K562 (cell line): ENCODE measurements around the gene IGSF23. TPM values are rescaled to one million over a fixed set of nuclear protein-coding genes. Genes with fewer than 3 reads are reported as not detected.

Experiments
- ARID1B ChIP-seq: fragments of 450-650 bp; IDR thresholded peaks from 2 replicates; pipeline ENCODE4 v1.6.1; 2016; ENCODE audit warnings: antibody characterized with exemption, mild to moderate bottlenecking, inconsistent platforms
- BRF2 ChIP-seq: IDR thresholded peaks from 3 replicates; pipeline ENCODE4 v1.6.1; 2011; ENCODE audit warnings: borderline replicate concordance, mild to moderate bottlenecking; ENCODE audit not compliant: insufficient read length, insufficient read depth
- CEBPB ChIP-seq: fragments of 450-650 bp; IDR thresholded peaks from 2 replicates; pipeline ENCODE4 v1.6.1; 2016; ENCODE audit warnings: missing genetic modification characterization, missing compliant biosample characterization
- CREB1 ChIP-seq, 2 experiments: sonication (generic) in 1 of 2; formaldehyde crosslinking in 1 of 2; IDR thresholded peaks; 2 replicates each; pipeline versions ENCODE4 v1.6.1 to v1.8.0; 2012 to 2022; ENCODE audit warnings: inconsistent platforms in 1 of 2, mild to moderate bottlenecking in 1 of 2, missing genetic modification reagents in 1 of 2, moderate library complexity in 1 of 2
- CREM ChIP-seq: IDR thresholded peaks from 2 replicates; pipeline ENCODE4 v1.6.1; 2014; ENCODE audit warnings: antibody characterized with exemption, low read depth
- CTBP1 ChIP-seq: fragments of 450-650 bp; IDR thresholded peaks from 2 replicates; pipeline ENCODE4 v1.6.1; 2016; ENCODE audit warnings: borderline replicate concordance
- EHMT2 ChIP-seq: fragments of 450-650 bp; IDR thresholded peaks from 2 replicates; pipeline ENCODE4 v1.6.1; 2018; ENCODE audit warnings: antibody characterized with exemption
- GATA2 ChIP-seq: sonication (generic); formaldehyde crosslinking; IDR thresholded peaks from 2 replicates; pipeline ENCODE4 v1.4.0; 2020; ENCODE audit warnings: mild to moderate bottlenecking, missing genetic modification reagents
- HNRNPLL ChIP-seq: fragments of 200-400 bp; formaldehyde crosslinking; IDR thresholded peaks from 2 replicates; pipeline ENCODE4 v1.6.1; 2017; ENCODE audit warnings: low read length, low read depth, mild to moderate bottlenecking; ENCODE audit not compliant: poor library complexity, severe bottlenecking
- HOMEZ ChIP-seq: fragments of 250-450 bp; sonication (Bioruptor Pico); IDR thresholded peaks from 2 replicates; pipeline ENCODE4 v1.4.0; 2020; ENCODE audit warnings: mild to moderate bottlenecking, moderate library complexity
- KLF16 ChIP-seq: IDR thresholded peaks from 2 replicates; pipeline ENCODE4 v1.6.1; 2016; ENCODE audit warnings: antibody characterized with exemption
- PRDM10 ChIP-seq: fragments of 450-650 bp; IDR thresholded peaks from 2 replicates; pipeline ENCODE4 v1.6.1; 2018; ENCODE audit not compliant: partially characterized antibody
- SMARCA4 ChIP-seq: fragments of 450-650 bp; IDR thresholded peaks from 2 replicates; pipeline ENCODE4 v1.6.1; 2016
- SOX6 ChIP-seq: fragments of 450-650 bp; IDR thresholded peaks from 2 replicates; pipeline ENCODE4 v1.6.1; 2014; ENCODE audit warnings: mild to moderate bottlenecking
- TAF9B ChIP-seq: fragments of 450-650 bp; IDR thresholded peaks from 2 replicates; pipeline ENCODE4 v1.6.1; 2018; ENCODE audit warnings: mild to moderate bottlenecking; ENCODE audit not compliant: partially characterized antibody
- TCF3 ChIP-seq: sonication (generic); formaldehyde crosslinking; IDR thresholded peaks from 2 replicates; pipeline ENCODE4 v1.4.0; 2020; ENCODE audit warnings: mild to moderate bottlenecking, missing genetic modification reagents
- TRIM24 ChIP-seq, 2 experiments: fragments of 450-650 bp; IDR thresholded peaks; 2 replicates each; pipeline ENCODE4 v1.6.1; 2016
- USF2 ChIP-seq: sonication (generic); formaldehyde crosslinking; IDR thresholded peaks from 2 replicates; pipeline ENCODE4 v1.5.0; 2020; ENCODE audit warnings: missing genetic modification reagents
- ZNF12 ChIP-seq: sonication (generic); formaldehyde crosslinking; IDR thresholded peaks from 2 replicates; pipeline ENCODE4 v1.4.0; 2020; ENCODE audit warnings: mild to moderate bottlenecking, missing genetic modification reagents
- ZNF197 ChIP-seq: fragments of 200-800 bp; sonication (Bioruptor generic); IDR thresholded peaks from 2 replicates; pipeline ENCODE4 v1.6.1; 2016; ENCODE audit warnings: low read depth, missing genetic modification characterization, missing compliant biosample characterization
- polyA plus RNA-seq, 8 experiments: library from polyadenylated mRNA; depleted of rRNA in 4 of 8; stranded (reverse) in 5 of 8; unstranded in 3 of 8; fragments of >200 nt; fragmentation: Nextera tagmentation in 2 of 8; fragmentation: Illumina TruSeq in 1 of 8; extraction: Ambion mirVana in 2 of 8; extraction: Trizol in 1 of 8; gene quantifications; 2 replicates each; pipeline versions ENCODE4 v1.2.1 to v1.2.3, GENCODE V29; 2011 to 2014; ENCODE audit warnings: inconsistent platforms in 1 of 8, missing spikeins in 1 of 8
- total RNA-seq, 7 experiments: library from RNA; depleted of rRNA in 6 of 7; stranded (reverse); fragments of >200 nt in 6 of 7; fragmentation: Illumina TruSeq in 2 of 7; extraction: Trizol in 2 of 7; gene quantifications; 2 replicates each; pipeline versions ENCODE4 v1.2.1 to v1.2.3, GENCODE V29; 2011 to 2021; ENCODE audit warnings: low replicate concordance in 1 of 7
- TF ChIP-seq, protein P1 (sequence below): fragments of 450-650 bp; IDR thresholded peaks from 2 replicates; pipeline ENCODE4 v1.6.1; 2016

IGSF23 gene
- total and polyA plus RNA-seq, 9 of the 15 experiments (the other 6 are each of a cell fraction or from before 2014, with no cell fraction given): not detected

DNA sequence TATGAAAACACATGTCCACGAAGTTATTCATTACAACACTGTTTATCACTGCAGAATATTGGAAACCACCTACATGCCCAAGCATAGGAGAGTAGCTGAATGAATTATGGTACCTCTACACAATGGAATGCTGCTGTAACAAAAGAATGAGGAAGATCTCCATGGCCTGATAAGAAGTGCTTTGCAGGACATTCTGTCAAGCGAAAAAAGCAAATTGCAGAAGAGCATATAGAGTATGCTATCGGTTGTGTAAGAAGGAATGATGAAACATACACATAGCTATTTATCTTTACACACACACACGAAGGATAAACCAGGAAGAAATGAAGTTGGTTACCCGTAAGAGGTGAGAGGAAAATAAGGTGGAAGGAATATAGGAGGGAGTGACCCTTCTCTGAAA is 46.4 kb upstream of the IGSF23 start (continued):
- TF ChIP-seq BRF2: no peak
- no peak for TF ChIP-seq ARID1B
- no peak for TF ChIP-seq HOMEZ (CRISPR knock-in tag)
- no peak for TF ChIP-seq EHMT2
- no peak for TF ChIP-seq USF2 (CRISPR knock-in tag)
- TF ChIP-seq PRDM10: no peak
- TF ChIP-seq CREM: no peak
- TF ChIP-seq SMARCA4: no peak
- TF ChIP-seq TCF3 (CRISPR knock-in tag): peak; percentile 28; the same call in 1 of the 2 replicates
- TF ChIP-seq, protein P1, sequence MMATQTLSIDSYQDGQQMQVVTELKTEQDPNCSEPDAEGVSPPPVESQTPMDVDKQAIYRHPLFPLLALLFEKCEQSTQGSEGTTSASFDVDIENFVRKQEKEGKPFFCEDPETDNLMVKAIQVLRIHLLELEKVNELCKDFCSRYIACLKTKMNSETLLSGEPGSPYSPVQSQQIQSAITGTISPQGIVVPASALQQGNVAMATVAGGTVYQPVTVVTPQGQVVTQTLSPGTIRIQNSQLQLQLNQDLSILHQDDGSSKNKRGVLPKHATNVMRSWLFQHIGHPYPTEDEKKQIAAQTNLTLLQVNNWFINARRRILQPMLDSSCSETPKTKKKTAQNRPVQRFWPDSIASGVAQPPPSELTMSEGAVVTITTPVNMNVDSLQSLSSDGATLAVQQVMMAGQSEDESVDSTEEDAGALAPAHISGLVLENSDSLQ: no peak
- TF ChIP-seq CTBP1: peak; percentile 59
- no peak for TF ChIP-seq KLF16
- no peak for TF ChIP-seq HNRNPLL
- peak; percentile 90; the same call in 1 of the 2 replicates for TF ChIP-seq ZNF12 (CRISPR knock-in tag)
- TF ChIP-seq GATA2 (CRISPR knock-in tag): no peak
- peak; percentile 84 for TF ChIP-seq SOX6
- no peak for TF ChIP-seq TRIM24 (IDR thresholded peaks at IDR 0.05)
- TF ChIP-seq CREB1 (IDR thresholded peaks at IDR 0.05): no peak
- no peak for TF ChIP-seq CREB1 (CRISPR knock-in tag; IDR thresholded peaks at IDR 0.05)
- no peak for TF ChIP-seq TAF9B
- peak; percentile 84 for TF ChIP-seq CEBPB
- TF ChIP-seq ZNF197 (CRISPR knock-in tag): no peak
